GM12865 (cell line): Measurements from ENCODE around the gene CYB5RL.

ENCODE experiments used
- DNase-seq: peaks from one replicate; pipeline ENCODE4 v3.0.0; 2010; ENCODE audit warnings: low read depth
- H3K4me3 ChIP-seq: 2 replicates; pipeline ENCODE4 v1.5.1; 2011; ENCODE audit warnings: mild to moderate bottlenecking, low read depth, low read length, control low read depth
- CTCF ChIP-seq: IDR thresholded peaks from 2 replicates; pipeline ENCODE4 v1.5.1; 2011; ENCODE audit warnings: low read length, control low read depth, low read depth, inconsistent platforms; ENCODE audit not compliant: insufficient read depth; ENCODE audit errors: missing control alignments

CYB5RL gene

GRCh38 chr1:54225986-54226559 lies 26.2 kb upstream of the CYB5RL start:
- no peak for TF ChIP-seq CTCF
- no peak for DNase-seq
- H3K4me3 ChIP-seq = no peak overlapping the region

- no peak for DNase-seq
- H3K4me3 ChIP-seq = no peak overlapping the region
- TF ChIP-seq CTCF = no peak
These were observed 25.5 kb upstream of the CYB5RL start for GRCh38 chr1:54225378-54225777.

- no peak for TF ChIP-seq CTCF
- H3K4me3 ChIP-seq = no peak overlapping the region
- DNase-seq = no peak
These were observed 24.4 kb upstream of the CYB5RL start for GRCh38 chr1:54224233-54224632.

- no peak for DNase-seq
- no peak overlapping the region for H3K4me3 ChIP-seq
- TF ChIP-seq CTCF = no peak
These were observed 23.8 kb upstream of the CYB5RL start for GRCh38 chr1:54223441-54224202.

- H3K4me3 ChIP-seq = no peak overlapping the region
- no peak for DNase-seq
- no peak for TF ChIP-seq CTCF
These were observed 22.9 kb upstream of the CYB5RL start for GRCh38 chr1:54222711-54223110.

- no peak overlapping the region for H3K4me3 ChIP-seq
- no peak for TF ChIP-seq CTCF
- DNase-seq = no peak
These were observed 22.1 kb upstream of the CYB5RL start for GRCh38 chr1:54221867-54222484.
